ENCODE data around the gene TGFB1I1.
A peak's percentile ranks its signal among the peaks of the same experiment; 100 is the strongest.
"Not testable (repeated sequence)": the region's sequence is repeated elsewhere in the genome, so short reads cannot be mapped to it uniquely, and the experiment has no call there.

Gene TGFB1I1
- total RNA-seq, result 0 to 0.40 (median 0.07) reads per million in 18 experiments

GRCh38 chr16:31471875-31472708 is at the start of gene TGFB1I1:
Gene TGFB1I1, plus strand, starts transcription at chr16:31472152. Its CDS starts 37 bp downstream, at chr16:31472189.
- DNase-seq, result no peak

DNA sequence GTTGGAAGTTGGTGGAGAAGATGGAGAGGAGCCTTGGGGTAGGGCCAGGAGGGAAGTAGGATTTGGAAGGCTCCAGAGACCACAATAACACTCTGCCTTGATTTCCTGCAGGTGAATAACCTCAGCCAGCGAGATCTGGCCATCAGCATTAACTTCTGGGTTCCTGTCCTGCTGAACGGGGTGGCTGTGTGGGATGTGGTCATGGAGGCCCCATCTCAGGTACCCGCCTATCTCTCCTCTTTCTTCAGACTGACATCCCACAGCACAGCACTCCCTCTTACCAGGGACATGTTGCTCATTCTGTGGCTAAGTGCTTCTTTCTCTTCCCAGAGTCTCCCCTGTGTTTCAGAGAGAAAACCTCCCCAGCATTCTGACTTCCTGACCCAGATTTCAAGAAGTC is 48.7 kb upstream of the TGFB1I1 start:
- no peak for DNase-seq

DNA sequence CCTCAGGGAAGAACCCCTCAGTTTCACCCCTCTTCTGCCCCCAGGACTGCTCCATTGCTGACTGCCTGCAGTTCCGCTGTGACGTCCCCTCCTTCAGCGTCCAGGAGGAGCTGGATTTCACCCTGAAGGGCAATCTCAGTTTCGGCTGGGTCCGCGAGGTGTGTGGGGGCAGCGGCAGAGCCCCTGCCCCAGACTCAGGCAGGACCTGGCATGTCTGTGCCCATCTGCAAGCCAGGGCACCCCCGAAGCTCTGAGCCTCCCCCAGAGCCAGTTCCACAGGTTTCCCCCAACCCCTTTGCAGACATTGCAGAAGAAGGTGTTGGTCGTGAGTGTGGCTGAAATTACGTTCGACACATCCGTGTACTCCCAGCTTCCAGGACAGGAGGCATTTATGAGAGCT is 48.2 kb upstream of the TGFB1I1 start:
- no peak for DNase-seq

DNA sequence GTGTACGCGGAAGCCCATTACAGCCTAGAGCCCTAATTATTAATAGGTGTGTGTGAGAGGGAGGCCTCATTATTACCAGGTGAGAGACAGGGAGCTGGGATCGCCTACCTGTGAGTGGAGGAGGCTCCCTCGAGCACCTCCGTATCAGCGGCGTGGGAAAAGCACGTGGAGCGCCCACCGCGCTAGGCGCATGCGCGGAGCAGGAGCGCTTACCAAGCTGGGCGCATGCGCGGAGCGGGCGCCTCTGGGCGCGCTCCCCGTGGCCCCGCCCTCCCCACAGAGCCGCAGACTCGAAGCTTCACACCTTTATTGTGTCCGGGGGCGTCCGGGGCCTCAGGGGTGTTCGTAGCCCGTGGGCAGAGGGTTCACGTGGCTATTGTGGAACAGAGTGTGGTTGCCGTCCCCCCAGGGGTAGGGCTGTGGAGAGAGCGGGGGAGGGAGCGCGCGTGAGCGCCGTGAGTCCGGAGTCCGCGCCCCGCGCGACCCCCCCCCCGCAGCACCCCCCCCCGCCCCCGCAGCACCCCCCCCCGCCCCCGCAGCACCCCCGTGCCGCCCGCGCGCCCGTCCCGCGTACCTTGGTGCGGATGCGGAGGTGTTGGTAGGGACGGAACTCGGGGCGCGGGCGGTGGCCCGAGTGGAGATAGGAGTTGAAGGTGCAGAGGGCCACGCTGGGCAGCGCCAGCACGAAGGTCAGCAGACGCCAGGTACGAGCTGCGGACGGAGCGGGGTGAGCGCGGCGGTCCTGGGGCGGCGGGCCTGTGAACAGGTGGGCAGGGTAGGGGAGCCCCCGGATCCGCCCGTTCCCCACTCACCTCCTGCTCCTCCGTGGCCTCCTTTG is 44.3 kb upstream of the TGFB1I1 start:
- DNase-seq, result peak; percentile 21 to 73

DNA sequence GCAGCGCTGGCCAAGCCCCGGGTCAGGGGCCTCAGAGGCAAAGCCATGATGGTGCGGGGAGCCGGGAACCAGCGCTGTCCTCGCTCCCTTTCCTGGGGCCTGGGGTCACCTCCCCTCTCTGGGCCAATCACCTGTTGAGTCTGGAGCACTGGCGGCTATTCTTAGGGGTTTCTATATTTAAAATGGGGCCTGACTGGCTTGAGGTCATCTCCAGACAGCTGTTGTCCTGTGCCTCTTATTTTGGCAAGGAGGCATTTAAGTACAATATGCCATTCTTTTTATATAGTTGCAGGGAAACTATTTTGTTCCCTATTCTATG is 43.7 kb upstream of the TGFB1I1 start, which contains the start of gene COX6A2:
Gene COX6A2, minus strand, starts transcription at position 82 of the 319 bp plus-strand sequence. Its CDS starts 35 bp downstream, at position 47.
- DNase-seq, result no peak

DNA sequence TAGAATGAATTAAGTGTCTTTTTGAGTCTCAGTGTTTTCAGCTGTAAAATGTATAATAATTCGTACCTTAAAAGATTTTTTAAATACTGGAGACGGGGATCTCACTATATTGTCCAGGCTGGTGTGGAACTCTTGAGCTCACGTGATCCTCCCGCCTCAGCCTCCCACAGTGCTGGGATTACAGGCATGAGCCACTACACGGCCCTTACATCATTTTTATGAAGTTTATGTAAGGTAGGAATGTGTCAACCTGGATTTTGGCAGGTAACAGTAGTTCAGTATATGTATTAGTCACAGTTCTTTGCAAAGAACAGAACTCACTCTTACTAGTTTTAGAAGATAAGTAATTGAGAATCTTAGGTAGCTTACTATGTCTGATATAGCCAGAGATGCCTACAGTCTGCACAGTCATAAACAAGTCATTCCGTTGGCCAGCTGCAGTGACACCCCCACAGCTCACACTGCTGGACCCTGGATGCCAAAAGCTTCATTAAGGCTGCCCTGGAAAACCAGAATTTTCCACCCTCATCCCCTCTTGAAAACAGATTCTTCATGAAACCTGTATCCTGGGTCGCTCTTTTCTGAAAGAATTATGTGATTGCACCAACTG is 43.2 kb upstream of the TGFB1I1 start:
- DNase-seq, result no peak

DNA sequence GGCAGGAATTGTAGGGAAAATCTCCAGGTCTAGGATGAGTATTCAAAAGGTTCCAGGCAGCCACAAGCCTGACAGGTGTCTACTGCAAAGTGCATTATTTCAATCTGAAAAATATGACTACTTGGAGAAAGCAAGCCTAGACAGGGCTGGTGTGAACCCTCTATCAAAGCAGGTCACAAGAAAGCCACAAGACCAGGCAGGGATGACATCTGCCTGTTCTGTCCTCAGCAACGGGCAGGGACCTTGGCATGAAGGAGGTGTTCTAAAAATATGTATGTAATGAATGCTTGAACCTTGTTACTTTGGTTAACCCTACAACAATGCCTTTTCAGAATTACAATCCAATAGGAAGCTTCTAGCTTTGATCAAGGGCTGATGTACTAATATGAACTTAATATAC is 42.6 kb upstream of the TGFB1I1 start:
- no peak for DNase-seq

DNA sequence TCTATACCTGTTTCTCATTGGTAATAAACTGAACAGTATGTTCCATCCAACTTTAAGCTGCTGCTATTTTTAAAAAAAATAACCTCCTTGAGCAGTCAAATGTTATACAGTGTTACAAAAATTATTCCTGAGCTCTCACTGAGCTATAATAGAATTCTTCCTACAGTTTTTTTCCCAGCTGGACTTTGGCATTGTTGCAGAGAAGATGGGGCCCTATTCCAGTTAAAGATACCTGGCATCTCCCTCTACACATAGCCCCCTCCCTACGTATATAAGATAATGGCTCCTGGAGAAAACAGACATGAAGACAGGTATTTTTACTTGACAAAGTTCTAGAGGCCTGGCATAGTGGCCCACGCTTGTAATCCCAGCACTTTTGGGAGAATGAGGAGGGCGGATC is 42.2 kb upstream of the TGFB1I1 start:
- DNase-seq, result no peak

- DNase-seq, result no peak
Measured at GRCh38 chr16:31430380-31431052, 41.4 kb upstream of the TGFB1I1 start.

DNA sequence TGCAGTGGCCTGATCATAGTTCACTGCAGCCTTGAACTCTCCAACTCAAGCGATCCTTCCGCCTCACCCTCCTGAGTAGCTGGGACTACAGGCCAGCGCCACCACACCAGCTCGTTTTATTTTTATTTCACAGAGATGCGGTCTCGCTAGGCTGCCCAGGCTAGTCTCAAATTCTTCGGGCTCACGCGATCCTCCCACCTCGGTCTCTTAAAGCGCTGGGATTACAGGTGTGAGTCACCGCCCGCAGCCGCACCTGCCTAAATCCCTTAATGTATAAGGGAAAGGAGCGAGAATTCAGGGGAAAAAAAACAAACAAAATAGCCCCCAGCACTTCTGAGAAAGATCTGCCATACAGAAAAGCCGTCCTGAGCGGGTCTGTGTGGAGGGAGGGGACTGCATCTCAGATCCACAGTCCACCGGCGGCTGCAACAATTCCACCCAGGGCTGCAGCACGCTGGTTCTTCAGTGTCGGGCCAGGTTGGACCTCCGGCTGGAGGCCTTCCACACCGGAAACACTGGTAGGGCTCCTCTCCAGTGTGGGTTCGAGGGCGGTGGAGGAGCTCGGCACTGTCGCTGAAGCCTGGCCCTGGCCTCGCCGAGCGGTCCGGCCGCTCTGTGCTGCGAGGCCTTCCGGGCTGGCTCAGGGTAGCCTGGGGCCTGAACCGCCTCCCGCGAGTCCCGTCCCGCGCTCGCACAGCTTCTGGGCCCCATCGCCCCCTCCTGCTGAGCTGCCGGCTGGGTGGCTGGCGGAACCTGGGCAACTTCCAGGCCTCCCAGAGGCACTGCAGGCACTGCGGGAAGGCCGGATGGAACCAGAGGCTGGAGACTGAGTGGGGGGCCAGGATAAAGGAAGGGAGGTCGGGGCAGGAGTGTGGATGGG is 36.4 kb upstream of the TGFB1I1 start:
- DNase-seq, result no peak

DNA sequence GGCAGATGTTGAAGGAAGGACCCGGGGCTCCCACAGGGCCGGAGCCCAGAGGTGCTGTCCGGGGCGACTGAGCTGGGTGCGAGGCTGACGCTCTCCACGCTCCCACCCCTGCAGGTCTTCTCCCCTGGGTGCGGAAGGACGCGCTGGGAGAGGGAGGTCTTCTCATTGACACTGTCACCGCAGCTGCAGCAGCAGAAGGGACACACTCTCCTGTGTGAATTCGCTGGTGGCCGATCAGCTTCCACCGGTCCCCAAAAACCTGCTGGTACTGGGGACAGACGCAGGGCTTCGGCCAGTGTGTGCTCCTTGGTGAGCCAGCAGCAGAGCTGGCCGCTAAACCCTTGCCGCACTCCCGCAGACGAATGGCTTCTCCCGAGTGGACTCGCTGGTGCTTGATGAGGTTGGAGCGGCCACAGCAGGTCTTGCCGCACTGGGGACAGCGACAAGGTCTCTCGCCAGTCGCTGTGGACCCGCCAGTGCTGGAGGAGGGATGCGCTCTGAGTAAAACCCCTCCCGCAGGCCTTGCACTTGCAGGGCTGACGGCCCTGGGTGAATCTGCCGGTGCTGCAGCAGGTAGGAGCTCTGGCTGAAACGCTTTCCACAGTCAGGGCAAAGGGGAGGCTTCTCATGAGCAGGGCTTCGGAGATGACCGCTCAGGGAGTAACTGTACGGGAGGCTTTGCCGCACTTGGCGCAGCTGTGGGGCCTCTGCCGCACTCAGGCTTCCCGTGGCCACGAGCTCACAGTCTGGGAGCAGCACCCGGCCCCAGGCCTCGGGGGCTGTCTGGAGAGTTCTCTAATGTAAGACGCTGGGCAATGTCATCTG is 35.5 kb upstream of the TGFB1I1 start:
- no peak for DNase-seq

GRCh38 chr16:31438414-31438813 is 33.5 kb upstream of the TGFB1I1 start:
- no peak for DNase-seq

GRCh38 chr16:31439023-31439422 is 32.9 kb upstream of the TGFB1I1 start:
- DNase-seq, result not testable (repeated sequence)

- no peak for DNase-seq
Measured at GRCh38 chr16:31439519-31439918, 32.4 kb upstream of the TGFB1I1 start.

GRCh38 chr16:31440516-31441184 is 31.3 kb upstream of the TGFB1I1 start:
- DNase-seq, result no peak

- DNase-seq, result no peak
Measured at GRCh38 chr16:31441956-31442355, 30.0 kb upstream of the TGFB1I1 start.

- DNase-seq, result peak in 1 of 2 donors; percentile 10
Measured at GRCh38 chr16:31445931-31446330, 26.0 kb upstream of the TGFB1I1 start.

DNA sequence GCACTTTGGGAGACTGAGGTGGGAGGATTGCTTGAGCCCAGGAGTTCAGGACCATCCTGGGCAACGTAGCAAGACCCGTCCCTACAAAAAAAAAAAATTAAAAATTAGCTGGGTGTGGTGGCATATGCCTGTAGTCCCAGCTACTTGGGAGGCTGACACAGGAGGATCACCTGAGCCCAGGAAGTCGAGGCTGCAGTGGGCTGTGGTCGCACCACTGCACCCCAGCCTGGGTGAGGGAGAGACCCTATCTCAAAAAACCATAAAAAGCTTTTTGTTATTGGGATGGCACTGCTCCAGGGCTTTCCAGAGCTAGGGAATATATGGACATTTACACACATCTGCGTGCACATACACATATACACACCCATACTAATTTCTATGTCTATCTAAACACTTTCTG is 20.8 kb upstream of the TGFB1I1 start:
- no peak for DNase-seq

- peak; percentile 28 to 58 for DNase-seq
Measured at GRCh38 chr16:31451681-31452351, 20.1 kb upstream of the TGFB1I1 start.

All from inflammatory macrophage (primary cell).